ENCODE measurements around the gene IL21R. TPM values are rescaled to one million over a fixed set of nuclear protein-coding genes. Genes with fewer than 3 reads are reported as not detected.

The IL21R gene
- total and polyA plus RNA-seq, 9 of the 15 experiments (the other 6 are each of a cell fraction or from before 2014, with no cell fraction given) = 0.04 to 0.34 (median 0.18) TPM; not detected in 1

- TF ChIP-seq ARID4B (CRISPR knock-in tag; IDR thresholded peaks at IDR 0.05) = no peak
- TF ChIP-seq NONO (IDR thresholded peaks at IDR 0.05; ENCODE audit: low read depth in 2 of 2, low read length in 1 of 2) = no peak
- no peak for TF ChIP-seq HDAC8 (tag; IDR thresholded peaks at IDR 0.05)
- TF ChIP-seq ELF1 (tag; IDR thresholded peaks at IDR 0.05) = no peak
These were observed 81.7 kb downstream of the IL21R start (continued) for GRCh38 chr16:27483624-27484023.

GRCh38 chr16:27485126-27485525, 83.2 kb downstream of the IL21R start:
- Histone ChIP-seq H3K79me2 (ENCODE audit: control insufficient read depth, insufficient read depth, low read length) (no peaks in the 10 kb centered on the region), H3K9ac (ENCODE audit: insufficient read depth in 1 of 2, low read depth in 2 of 2, low read length in 2 of 2) (no peak overlapping the region), H2AFZ (ENCODE audit: low read depth, low read length) (no peak overlapping the region), H3K27me3 (ENCODE audit: control insufficient read depth in 2 of 2, insufficient read depth in 2 of 2, low read length in 2 of 2) (no peaks in the 10 kb centered on the region), H3K27ac (ENCODE audit: extremely low read depth, low read depth, low read length) (no peak overlapping the region), H4K20me1 (replicated peaks; ENCODE audit: control insufficient read depth, insufficient read depth, low read length) (no peaks in the 10 kb centered on the region), H3K4me3 (no peak overlapping the region), H3K9me1 (ENCODE audit: control insufficient read depth, insufficient read depth, low read length) (no peaks in the 10 kb centered on the region), H3K4me1 (replicated peaks in 1 of 2; ENCODE audit: control insufficient read depth in 2 of 2, insufficient read depth in 2 of 2, low read length in 2 of 2) (no peaks in the 10 kb centered on the region), H3K4me2 (ENCODE audit: insufficient read depth, low read length) (no peak overlapping the region), H3K36me3 (ENCODE audit: control insufficient read depth, insufficient read depth, low read length) (peaks cover 95% of the 10 kb centered on the region), H3K9me3 (replicated peaks; ENCODE audit: control insufficient read depth, insufficient read depth, low read depth, low read length) (no peaks in the 10 kb centered on the region)
- ATAC-seq = no peak
- intact Hi-C loops (cut with micrococcal nuclease) (no loop called here), in situ Hi-C loops (cut with MboI) (no loop called here)
- 90% methylated on average over 9 of the region's 9 CpGs for WGBS (ENCODE audit: insufficient coverage, low coverage, missing lambda C conversion rate)
- no peak for FAIRE-seq
- TF ChIP-seq ARID2 (IDR thresholded peaks at IDR 0.05) = no peak
- TF ChIP-seq RFX7 (CRISPR knock-in tag; IDR thresholded peaks at IDR 0.05) = no peak
- no peak for TF ChIP-seq BMI1 (IDR thresholded peaks at IDR 0.05; ENCODE audit: low read length)
- no peak for TF ChIP-seq FOXM1 (IDR thresholded peaks at IDR 0.05; ENCODE audit: low read depth)
- no peak for TF ChIP-seq FOXM1 (CRISPR knock-in tag; IDR thresholded peaks at IDR 0.05; ENCODE audit: low read depth)
- no peak for TF ChIP-seq ZNF586 (CRISPR knock-in tag; conservative IDR thresholded peaks at IDR 0.05)
- TF ChIP-seq ZNF695 (CRISPR knock-in tag; IDR thresholded peaks at IDR 0.05) = no peak
- TF ChIP-seq PCBP2 (IDR thresholded peaks at IDR 0.05; ENCODE audit: low read depth, low read length, poor library complexity, severe bottlenecking) = no peak
- no peak for TF ChIP-seq IFI16 (CRISPR knock-in tag; IDR thresholded peaks at IDR 0.05)
- no peak for TF ChIP-seq SRSF7 (optimal IDR thresholded peaks at IDR 0.05; ENCODE audit: low read depth, low read length)
- no peak for TF ChIP-seq TAF15 (IDR thresholded peaks at IDR 0.05; ENCODE audit: low read depth, low read length)
- TF ChIP-seq SRF (CRISPR knock-in tag; IDR thresholded peaks at IDR 0.05) = no peak
- TF ChIP-seq NR2C2 (CRISPR knock-in tag; IDR thresholded peaks at IDR 0.05) = no peak
- no peak for TF ChIP-seq NR2C2 (tag; IDR thresholded peaks at IDR 0.05)
- ChIA-PET CTCF (ENCODE audit: low intra/inter-chr PET ratio) (interaction anchor here (0.5 kb wide), 1 partner anchor 61 kb away, joined by 4 read pairs; no protein-coding TSS in a partner anchor), POLR2A (interaction anchor here (0.8 to 1.1 kb wide), 2 partner anchors 11 to 14 kb away, joined by 3 read pairs; no protein-coding TSS in a partner anchor)
- DNase-seq (ENCODE audit: extremely low read depth in 1 of 4, low spot score in 3 of 4) = no peak
- no TSS peak for BruUV-seq (replicated peaks)
